Measurements from ENCODE around the gene SMARCAL1.

GRCh38 chr2:216480221-216480620, 67.9 kb downstream of the SMARCAL1 start:
- no peak for TF ChIP-seq POLR2A (IDR thresholded peaks at IDR 0.05)
- TF ChIP-seq, protein P1, sequence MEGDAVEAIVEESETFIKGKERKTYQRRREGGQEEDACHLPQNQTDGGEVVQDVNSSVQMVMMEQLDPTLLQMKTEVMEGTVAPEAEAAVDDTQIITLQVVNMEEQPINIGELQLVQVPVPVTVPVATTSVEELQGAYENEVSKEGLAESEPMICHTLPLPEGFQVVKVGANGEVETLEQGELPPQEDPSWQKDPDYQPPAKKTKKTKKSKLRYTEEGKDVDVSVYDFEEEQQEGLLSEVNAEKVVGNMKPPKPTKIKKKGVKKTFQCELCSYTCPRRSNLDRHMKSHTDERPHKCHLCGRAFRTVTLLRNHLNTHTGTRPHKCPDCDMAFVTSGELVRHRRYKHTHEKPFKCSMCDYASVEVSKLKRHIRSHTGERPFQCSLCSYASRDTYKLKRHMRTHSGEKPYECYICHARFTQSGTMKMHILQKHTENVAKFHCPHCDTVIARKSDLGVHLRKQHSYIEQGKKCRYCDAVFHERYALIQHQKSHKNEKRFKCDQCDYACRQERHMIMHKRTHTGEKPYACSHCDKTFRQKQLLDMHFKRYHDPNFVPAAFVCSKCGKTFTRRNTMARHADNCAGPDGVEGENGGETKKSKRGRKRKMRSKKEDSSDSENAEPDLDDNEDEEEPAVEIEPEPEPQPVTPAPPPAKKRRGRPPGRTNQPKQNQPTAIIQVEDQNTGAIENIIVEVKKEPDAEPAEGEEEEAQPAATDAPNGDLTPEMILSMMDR (IDR thresholded peaks at IDR 0.05) = no peak
